ENCODE measurements around the gene FAM222A. TPM values are rescaled to one million over a fixed set of nuclear protein-coding genes. Genes with fewer than 3 reads are reported as not detected.

Gene FAM222A
- total RNA-seq, 4 donors from 2014 or later: 7.0 to 24.3 (median 13.5) TPM

GRCh38 chr12:109760031-109760929 lies 46.7 kb downstream of the FAM222A start:
- intact Hi-C loops (cut with DNase I; ENCODE audit: low total_unique reads): no loop called here
- in situ Hi-C loops (cut with MboI; ENCODE audit: low sequenced_read_pairs in 4 of 4): no loop called here

GRCh38 chr12:109760930-109761921 lies 47.6 kb downstream of the FAM222A start:
- TF ChIP-seq, protein P1, sequence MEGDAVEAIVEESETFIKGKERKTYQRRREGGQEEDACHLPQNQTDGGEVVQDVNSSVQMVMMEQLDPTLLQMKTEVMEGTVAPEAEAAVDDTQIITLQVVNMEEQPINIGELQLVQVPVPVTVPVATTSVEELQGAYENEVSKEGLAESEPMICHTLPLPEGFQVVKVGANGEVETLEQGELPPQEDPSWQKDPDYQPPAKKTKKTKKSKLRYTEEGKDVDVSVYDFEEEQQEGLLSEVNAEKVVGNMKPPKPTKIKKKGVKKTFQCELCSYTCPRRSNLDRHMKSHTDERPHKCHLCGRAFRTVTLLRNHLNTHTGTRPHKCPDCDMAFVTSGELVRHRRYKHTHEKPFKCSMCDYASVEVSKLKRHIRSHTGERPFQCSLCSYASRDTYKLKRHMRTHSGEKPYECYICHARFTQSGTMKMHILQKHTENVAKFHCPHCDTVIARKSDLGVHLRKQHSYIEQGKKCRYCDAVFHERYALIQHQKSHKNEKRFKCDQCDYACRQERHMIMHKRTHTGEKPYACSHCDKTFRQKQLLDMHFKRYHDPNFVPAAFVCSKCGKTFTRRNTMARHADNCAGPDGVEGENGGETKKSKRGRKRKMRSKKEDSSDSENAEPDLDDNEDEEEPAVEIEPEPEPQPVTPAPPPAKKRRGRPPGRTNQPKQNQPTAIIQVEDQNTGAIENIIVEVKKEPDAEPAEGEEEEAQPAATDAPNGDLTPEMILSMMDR (IDR thresholded peaks at IDR 0.05 in 4 of 5, conservative IDR thresholded peaks at IDR 0.05 in 1 of 5): no peak
- no peak for TF ChIP-seq POLR2A (IDR thresholded peaks at IDR 0.05)
- intact Hi-C loops (cut with DNase I; ENCODE audit: low total_unique reads) (no loop called here), in situ Hi-C loops (cut with MboI; ENCODE audit: low sequenced_read_pairs in 4 of 4) (no loop called here)
- H3K27ac ChIP-seq: no peak overlapping the region
- no peaks in the 10 kb centered on the region for H3K36me3 ChIP-seq
- no peaks in the 10 kb centered on the region for H3K9me3 ChIP-seq
- ATAC-seq (no peak), DNase-seq (no peak)
- H3K4me1 ChIP-seq: no peaks in the 10 kb centered on the region
- H3K27me3 ChIP-seq: no peaks in the 10 kb centered on the region
- no peak overlapping the region for H3K4me3 ChIP-seq

More at GRCh38 chr12:109760031-109760929, 46.7 kb downstream of the FAM222A start:
- no peak overlapping the region for H3K4me3 ChIP-seq
- H3K9me3 ChIP-seq: no peaks in the 10 kb centered on the region
- DNase-seq (no peak), ATAC-seq (no peak)
- H3K36me3 ChIP-seq: no peaks in the 10 kb centered on the region
- no peak overlapping the region for H3K27ac ChIP-seq
- no peaks in the 10 kb centered on the region for H3K4me1 ChIP-seq
- TF ChIP-seq, protein P1 (IDR thresholded peaks at IDR 0.05 in 4 of 5, conservative IDR thresholded peaks at IDR 0.05 in 1 of 5): no peak
- TF ChIP-seq POLR2A (IDR thresholded peaks at IDR 0.05): no peak
- no peaks in the 10 kb centered on the region for H3K27me3 ChIP-seq

DNA sequence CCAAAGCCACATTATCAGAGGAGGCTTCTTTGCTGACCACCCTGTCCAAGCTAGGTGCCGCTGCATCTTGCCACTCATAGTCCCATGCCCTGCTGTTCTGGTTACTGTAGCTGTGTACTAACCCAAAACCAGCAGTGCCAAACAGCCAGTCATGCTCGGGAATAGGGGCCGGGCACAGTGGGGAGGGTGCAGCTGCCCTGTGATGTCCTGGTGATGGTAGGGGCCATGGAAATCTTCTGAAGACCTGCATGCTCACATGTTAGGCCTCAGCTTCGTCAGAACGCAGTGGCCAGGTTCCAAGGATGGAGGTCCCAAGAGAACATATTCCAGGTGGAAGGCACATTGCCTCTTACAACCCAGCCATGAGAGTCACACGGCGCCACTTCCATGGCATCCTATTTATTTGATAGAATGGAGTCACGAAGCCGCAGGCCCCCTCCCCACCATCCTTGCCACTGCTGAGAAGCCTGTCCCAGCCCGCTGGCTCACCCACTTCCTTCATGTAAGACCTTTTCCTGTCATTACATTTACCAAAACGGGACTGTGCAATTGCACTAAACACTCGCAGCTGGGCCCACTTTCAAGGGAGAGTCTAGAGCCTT lies 48.5 kb downstream of the FAM222A start:
- no peak overlapping the region for H3K4me3 ChIP-seq
- intact Hi-C loops (cut with DNase I; ENCODE audit: low total_unique reads): no loop called here
- in situ Hi-C loops (cut with MboI; ENCODE audit: low sequenced_read_pairs in 4 of 4): no loop called here
- DNase-seq (no peak), ATAC-seq (no peak)
- no peaks in the 10 kb centered on the region for H3K27me3 ChIP-seq
- no peaks in the 10 kb centered on the region for H3K36me3 ChIP-seq
- no peak for TF ChIP-seq POLR2A (IDR thresholded peaks at IDR 0.05)
- TF ChIP-seq, protein P1 (IDR thresholded peaks at IDR 0.05 in 4 of 5, conservative IDR thresholded peaks at IDR 0.05 in 1 of 5): no peak
- H3K9me3 ChIP-seq: no peaks in the 10 kb centered on the region
- no peaks in the 10 kb centered on the region for H3K4me1 ChIP-seq
- H3K27ac ChIP-seq: no peak overlapping the region

DNA sequence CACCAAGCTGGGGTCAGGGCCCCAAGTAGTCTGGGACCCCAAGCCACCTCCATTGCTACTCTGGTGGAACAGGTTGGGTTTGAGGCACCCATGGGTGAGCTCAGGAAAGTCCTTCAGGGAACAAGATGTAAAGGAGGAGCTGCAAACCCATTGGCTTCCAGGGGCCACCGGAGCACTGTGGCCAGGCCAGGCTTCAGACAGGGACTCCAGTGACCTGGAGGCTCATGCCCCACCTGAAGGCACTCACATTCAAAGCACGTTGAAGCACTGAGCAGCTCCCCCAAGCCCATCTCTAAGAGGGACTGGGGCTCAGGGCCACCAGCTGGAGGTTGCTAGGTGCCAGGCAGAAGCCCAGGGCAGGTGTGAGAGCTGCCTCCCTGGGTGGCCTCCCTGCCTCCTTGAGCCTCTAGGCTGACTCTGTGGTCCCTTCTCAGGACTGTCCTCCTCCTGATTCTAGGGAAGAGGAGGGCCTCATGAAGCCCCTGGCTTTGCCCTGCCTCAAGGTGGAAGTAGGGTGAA lies 49.1 kb downstream of the FAM222A start:
- intact Hi-C loops (cut with DNase I; ENCODE audit: low total_unique reads): no loop called here
- Histone ChIP-seq H3K4me3 (no peak overlapping the region), H3K4me1 (no peaks in the 10 kb centered on the region), H3K27ac (no peak overlapping the region), H3K27me3 (no peaks in the 10 kb centered on the region), H3K9me3 (no peaks in the 10 kb centered on the region), H3K36me3 (no peaks in the 10 kb centered on the region)
- in situ Hi-C loops (cut with MboI; ENCODE audit: low sequenced_read_pairs in 4 of 4): no loop called here
- ATAC-seq (no peak), DNase-seq (no peak)
- TF ChIP-seq, protein P1 (IDR thresholded peaks at IDR 0.05 in 4 of 5, conservative IDR thresholded peaks at IDR 0.05 in 1 of 5): no peak
- TF ChIP-seq POLR2A (IDR thresholded peaks at IDR 0.05): no peak

Measured in gastrocnemius medialis (tissue), 4 donors.